ENCODE measurements around the gene MECP2. TPM values are rescaled to one million over a fixed set of nuclear protein-coding genes. Genes with fewer than 3 reads are reported as not detected.

Gene MECP2
- total and polyA plus RNA-seq, 10 of the 15 experiments (the other 5 are each of a cell fraction or from before 2014, with no cell fraction given), result 1.3 to 32.7 (median 13.7) TPM

DNA sequence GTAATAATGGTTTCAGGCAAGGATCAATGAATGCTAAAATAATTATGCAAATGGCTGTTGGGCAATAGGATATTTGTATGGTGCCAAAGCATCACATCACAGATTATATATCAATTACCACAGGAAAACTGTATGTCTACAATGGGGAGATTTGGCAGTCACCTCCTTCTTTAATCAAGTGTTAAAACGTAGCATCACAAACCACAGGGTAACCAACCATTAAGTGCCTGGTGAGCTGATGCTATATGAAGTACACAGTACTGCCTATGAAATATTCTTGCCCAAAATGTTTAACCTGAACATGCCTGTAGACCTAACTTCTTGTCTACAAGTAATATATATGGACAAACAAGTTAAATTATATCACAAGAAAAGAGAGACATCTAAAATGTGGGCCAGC lies 25.3 kb downstream of the MECP2 start:
- H4K20me1 ChIP-seq (ENCODE audit: control insufficient read depth, insufficient read depth), result peaks cover 3% of the 10 kb centered on the region; the same call in 1 of the 2 replicates
- ChIA-PET RAD21 (ENCODE audit: unreplicated experiment) (no interaction called here), POLR2A (no interaction called here), SMC1A (ENCODE audit: uncharacterized antibody, unreplicated experiment) (no interaction called here), CTCF (interaction anchor here (1.4 kb wide), 1 partner anchor 21 kb away, joined by 3 read pairs; no protein-coding TSS in a partner anchor)
- H3K4me2 ChIP-seq (ENCODE audit: control insufficient read depth, insufficient read depth), result no peak overlapping the region
- no peak for TF ChIP-seq SMARCA5 (IDR thresholded peaks at IDR 0.05)
- TF ChIP-seq MXI1 (IDR thresholded peaks at IDR 0.05; ENCODE audit: low read depth, low read length), result no peak
- TF ChIP-seq HCFC1 (IDR thresholded peaks at IDR 0.05; ENCODE audit: low read length), result no peak
- no peak for TF ChIP-seq HDAC6 (IDR thresholded peaks at IDR 0.05; ENCODE audit: unreplicated experiment)
- TF ChIP-seq NR2C1 (IDR thresholded peaks at IDR 0.05), result no peak
- TF ChIP-seq ZNF24 (IDR thresholded peaks at IDR 0.05), result no peak
- no peak for TF ChIP-seq ZNF217 (IDR thresholded peaks at IDR 0.05)
- TF ChIP-seq, protein P1, sequence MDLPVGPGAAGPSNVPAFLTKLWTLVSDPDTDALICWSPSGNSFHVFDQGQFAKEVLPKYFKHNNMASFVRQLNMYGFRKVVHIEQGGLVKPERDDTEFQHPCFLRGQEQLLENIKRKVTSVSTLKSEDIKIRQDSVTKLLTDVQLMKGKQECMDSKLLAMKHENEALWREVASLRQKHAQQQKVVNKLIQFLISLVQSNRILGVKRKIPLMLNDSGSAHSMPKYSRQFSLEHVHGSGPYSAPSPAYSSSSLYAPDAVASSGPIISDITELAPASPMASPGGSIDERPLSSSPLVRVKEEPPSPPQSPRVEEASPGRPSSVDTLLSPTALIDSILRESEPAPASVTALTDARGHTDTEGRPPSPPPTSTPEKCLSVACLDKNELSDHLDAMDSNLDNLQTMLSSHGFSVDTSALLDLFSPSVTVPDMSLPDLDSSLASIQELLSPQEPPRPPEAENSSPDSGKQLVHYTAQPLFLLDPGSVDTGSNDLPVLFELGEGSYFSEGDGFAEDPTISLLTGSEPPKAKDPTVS (IDR thresholded peaks at IDR 0.05; ENCODE audit: low read depth, low read length), result no peak
- no peak for TF ChIP-seq ZZZ3 (IDR thresholded peaks at IDR 0.05; ENCODE audit: control insufficient read depth, insufficient read length, low read depth)
- no peak overlapping the region for H3K9ac ChIP-seq (ENCODE audit: control insufficient read depth, insufficient read depth, low read length)
- H3K9me3 ChIP-seq (replicated peaks; ENCODE audit: control insufficient read depth, insufficient read depth, low read length), result no peaks in the 10 kb centered on the region
- no TSS peak for BruUV-seq (replicated peaks)
- DNase-seq (ENCODE audit: low read depth, low spot score) (no peak), FAIRE-seq (no peak), ATAC-seq (no peak)
- intact Hi-C loops (cut with micrococcal nuclease; ENCODE audit: unreplicated experiment) (no loop called here), in situ Hi-C loops (cut with MboI) (no loop called here)
- H3K27me3 ChIP-seq (replicated peaks in 1 of 2; ENCODE audit: control insufficient read depth in 2 of 2, insufficient read depth in 2 of 2, low read length in 1 of 2), result no peaks in the 10 kb centered on the region
- no peak overlapping the region for H3K4me3 ChIP-seq
- 56% methylated on average over 1 of the region's 1 CpG for WGBS (ENCODE audit: insufficient coverage, insufficient replicate concordance, low lambda C conversion rate, missing lambda C conversion rate)
- H3K79me2 ChIP-seq (ENCODE audit: control insufficient read depth, insufficient read depth, low read length), result peaks cover 16% of the 10 kb centered on the region
- H3K36me3 ChIP-seq (ENCODE audit: control insufficient read depth in 2 of 2, insufficient read depth in 2 of 2, low read length in 1 of 2), result no peaks in the 10 kb centered on the region; a peak in 1 of 4 replicates
- H2AFZ ChIP-seq (ENCODE audit: control insufficient read depth, low read depth, low read length), result no peak overlapping the region
- H3K27ac ChIP-seq (ENCODE audit: control insufficient read depth, insufficient read depth), result no peak overlapping the region
- no peaks in the 10 kb centered on the region; the same call in 1 of the 2 replicates for H3K4me1 ChIP-seq (ENCODE audit: control insufficient read depth, insufficient read depth, low read length)

Data from GM12878 (cell line).